ENCODE results near the gene BABAM1.
A peak's percentile ranks its signal among the peaks of the same experiment; 100 is the strongest.

BABAM1 gene

GRCh38 chr19:17266975-17267788, at the start of gene BABAM1:
Gene BABAM1 (plus strand): TSS chr19:17267443. CDS start chr19:17268807, 1,364 bp downstream.
- DNase-seq (ENCODE audit: low read depth in 2 of 2): peak; percentile 88 to 93

GRCh38 chr19:17219286-17219685, 48.0 kb upstream of the BABAM1 start:
- DNase-seq (ENCODE audit: low read depth in 2 of 2): no peak

- DNase-seq (ENCODE audit: low read depth in 2 of 2): no peak
These were observed 47.0 kb upstream of the BABAM1 start for GRCh38 chr19:17220207-17220758.

GRCh38 chr19:17225053-17225452, 42.2 kb upstream of the BABAM1 start:
- DNase-seq (ENCODE audit: low read depth in 2 of 2): no peak

- DNase-seq (ENCODE audit: low read depth in 2 of 2): peak; percentile 94 to 97
These were observed 41.0 kb upstream of the BABAM1 start, which contains the start of gene OCEL1 for GRCh38 chr19:17226002-17226933. Gene OCEL1 (plus strand): TSS chr19:17226226. CDS start chr19:17226248, 22 bp downstream.

GRCh38 chr19:17227798-17228367, 39.4 kb upstream of the BABAM1 start:
- no peak for DNase-seq (ENCODE audit: low read depth in 2 of 2)

GRCh38 chr19:17229890-17230289, 37.4 kb upstream of the BABAM1 start:
- DNase-seq (ENCODE audit: low read depth in 2 of 2): no peak

- no peak for DNase-seq (ENCODE audit: low read depth in 2 of 2)
These were observed 35.0 kb upstream of the BABAM1 start for GRCh38 chr19:17232258-17232657.

GRCh38 chr19:17234911-17235299, 32.3 kb upstream of the BABAM1 start:
- DNase-seq (ENCODE audit: low read depth in 2 of 2): peak; percentile 15 to 50

- peak; percentile 37 to 74 for DNase-seq (ENCODE audit: low read depth in 2 of 2)
These were observed 31.8 kb upstream of the BABAM1 start for GRCh38 chr19:17235300-17235970.

- DNase-seq (ENCODE audit: low read depth in 2 of 2): no peak
These were observed 31.1 kb upstream of the BABAM1 start for GRCh38 chr19:17235971-17236777.

GRCh38 chr19:17236811-17237543, 30.3 kb upstream of the BABAM1 start:
- DNase-seq (ENCODE audit: low read depth in 2 of 2): no peak

- no peak for DNase-seq (ENCODE audit: low read depth in 2 of 2)
These were observed 29.2 kb upstream of the BABAM1 start for GRCh38 chr19:17237747-17238706.

GRCh38 chr19:17240062-17240752, 27.0 kb upstream of the BABAM1 start:
- DNase-seq (ENCODE audit: low read depth in 2 of 2): no peak

- DNase-seq (ENCODE audit: low read depth in 2 of 2): no peak
These were observed 26.3 kb upstream of the BABAM1 start for GRCh38 chr19:17240826-17241399.

GRCh38 chr19:17242431-17243208, 24.6 kb upstream of the BABAM1 start:
- no peak for DNase-seq (ENCODE audit: low read depth in 2 of 2)
